Stimulated activated CD4-positive, alpha-beta T cell treated with anti-CD3 and anti-CD28 coated beads, Interleukin-15, amount 100 ng/mL, for 1 hour (primary cell): ENCODE measurements around the gene GRPR.
"Not testable (repeated sequence)": the region's sequence is repeated elsewhere in the genome, so short reads cannot be mapped to it uniquely, and the experiment has no call there.

Source experiments
- DNase-seq, 2 donors: peaks; one replicate each; pipeline ENCODE4 v3.0.0-alpha.2; 2020; ENCODE audit warnings: low read depth in 1 of 2, low spot score in 1 of 2

GRPR gene

GRCh38 chrX:16177260-16177659, 53.9 kb downstream of the GRPR start:
- no peak for DNase-seq

GRCh38 chrX:16183843-16184242, 60.5 kb downstream of the GRPR start:
- not testable (repeated sequence) for DNase-seq

- no peak for DNase-seq
Measured at GRCh38 chrX:16185725-16186136, 62.4 kb downstream of the GRPR start.

GRCh38 chrX:16186380-16187007, 63.1 kb downstream of the GRPR start:
- DNase-seq, result no peak

GRCh38 chrX:16187024-16187760, 63.8 kb downstream of the GRPR start:
- no peak for DNase-seq

- no peak for DNase-seq
Measured at GRCh38 chrX:16188687-16189086, 65.3 kb downstream of the GRPR start.

GRCh38 chrX:16191605-16192004, 68.2 kb downstream of the GRPR start:
- DNase-seq, result no peak

GRCh38 chrX:16196829-16197228, 73.5 kb downstream of the GRPR start:
- no peak for DNase-seq

GRCh38 chrX:16199343-16199742, 76.0 kb downstream of the GRPR start:
- no peak for DNase-seq

GRCh38 chrX:16202943-16203342, 79.6 kb downstream of the GRPR start:
- no peak for DNase-seq
